Stimulated activated effector memory CD8-positive, alpha-beta T cell treated with anti-CD3 and anti-CD28 coated beads, Interleukin-12 subunit alpha, Interleukin-12 subunit beta, amount 100 ng/mL, for 72 hours (primary cell): ENCODE measurements around the gene TEKT1.
"Not testable (repeated sequence)": the region's sequence is repeated elsewhere in the genome, so short reads cannot be mapped to it uniquely, and the experiment has no call there.

Experiments used
- ATAC-seq: fragments of 150-1000 bp; cut with Tn5 transposase; 2 replicates; pipeline ENCODE4 v1.10.0; 2021
- DNase-seq, 2 donors: peaks; one replicate each; pipeline ENCODE4 v3.0.0; 2021 to 2022; ENCODE audit warnings: low spot score in 2 of 2
- H3K27ac Mint-ChIP-seq: one replicate; pipeline ENCODE4 v1.8.0; 2022; ENCODE audit warnings: mild to moderate bottlenecking, mixed read lengths
- H3K36me3 Mint-ChIP-seq: one replicate; pipeline ENCODE4 v1.8.0; 2022; ENCODE audit warnings: mild to moderate bottlenecking, mixed read lengths
- H3K4me1 Mint-ChIP-seq: one replicate; pipeline ENCODE4 v1.8.0; 2022; ENCODE audit warnings: mixed read lengths
- H3K4me3 Mint-ChIP-seq: one replicate; pipeline ENCODE4 v1.8.0; 2022; ENCODE audit warnings: mild to moderate bottlenecking, mixed read lengths
- H3K9me3 Mint-ChIP-seq: one replicate; pipeline ENCODE4 v1.8.0; 2022; ENCODE audit warnings: mixed read lengths

Gene TEKT1

DNA sequence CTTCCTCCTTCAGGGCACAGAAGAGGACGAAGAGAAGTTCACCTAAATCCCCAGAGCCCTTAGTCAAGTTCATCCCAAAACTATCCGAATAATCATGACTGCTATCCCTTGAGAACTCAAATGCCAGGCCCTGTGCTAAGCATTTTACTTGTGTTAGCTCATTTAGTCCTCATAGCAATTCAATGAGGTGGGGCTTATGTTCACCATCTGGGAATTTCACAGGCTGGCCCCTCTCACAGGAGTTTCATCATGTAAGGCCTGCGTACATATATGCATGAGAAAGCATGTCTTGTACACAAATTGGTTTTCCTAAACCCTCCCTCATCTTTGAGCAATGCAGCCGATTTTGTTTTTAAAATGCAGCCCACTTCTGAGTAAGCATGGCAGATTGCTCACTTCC is 12.9 kb upstream of the TEKT1 start:
- H3K9me3 Mint-ChIP-seq, DNase-seq, H3K4me1 Mint-ChIP-seq, H3K4me3 Mint-ChIP-seq, H3K27ac Mint-ChIP-seq, ATAC-seq, H3K36me3 Mint-ChIP-seq: not testable (repeated sequence)

DNA sequence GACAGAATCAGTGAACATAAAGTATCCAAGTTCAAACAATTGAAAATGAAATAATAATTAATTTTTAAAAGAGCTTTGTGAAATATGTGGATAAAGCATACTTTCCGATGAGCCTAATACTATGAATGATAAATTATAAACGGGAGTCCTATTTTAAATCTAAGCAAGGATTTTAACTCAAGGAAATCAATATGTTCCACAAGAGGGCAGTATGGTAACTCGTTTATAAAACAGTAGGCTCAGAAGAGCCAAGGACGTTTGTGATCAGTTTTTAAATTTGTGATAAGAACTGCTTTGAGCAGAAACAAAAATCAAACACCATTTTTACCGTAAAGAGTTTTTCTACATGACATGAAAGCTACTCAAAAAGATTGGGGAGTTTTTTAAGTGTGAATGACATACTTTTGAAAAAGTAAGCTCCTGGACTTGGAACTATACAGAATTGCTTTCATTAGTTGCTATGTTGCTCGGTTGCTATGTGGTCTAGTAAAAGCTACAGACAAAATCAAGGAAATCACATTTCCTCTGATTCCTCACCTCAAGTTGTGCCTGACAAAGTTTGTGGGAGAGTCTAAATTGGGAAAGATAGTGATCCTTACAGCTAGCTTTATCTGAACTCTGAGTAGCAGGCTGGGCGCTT is 11.8 kb upstream of the TEKT1 start:
- peaks cover 6% of the 10 kb centered on the region for H3K4me1 Mint-ChIP-seq
- no peak for DNase-seq
- no peak for ATAC-seq

DNA sequence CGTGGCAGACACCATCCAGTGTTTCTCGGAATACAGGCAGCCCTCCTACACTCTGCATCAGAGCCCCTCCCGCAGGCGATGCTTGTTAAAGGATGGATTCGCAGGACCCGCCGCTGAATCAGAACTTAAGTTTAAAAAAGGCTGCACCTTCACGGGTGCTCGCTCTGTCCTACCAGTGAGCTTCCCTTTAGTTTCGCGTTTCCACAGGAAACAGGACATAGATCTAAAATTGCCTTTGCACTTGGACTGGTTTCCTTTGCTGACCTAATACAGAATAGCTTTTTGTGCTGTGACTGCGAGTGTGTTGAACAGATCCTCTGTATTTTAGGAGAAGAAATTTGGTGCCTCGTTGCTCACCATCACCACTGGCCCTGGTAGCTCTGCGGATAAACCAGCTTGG is 10.2 kb upstream of the TEKT1 start:
- H3K4me3 Mint-ChIP-seq, H3K27ac Mint-ChIP-seq, H3K9me3 Mint-ChIP-seq, ATAC-seq, H3K4me1 Mint-ChIP-seq, DNase-seq, H3K36me3 Mint-ChIP-seq: not testable (repeated sequence)

More for the DNA sequence above, 11.8 kb upstream of the TEKT1 start:
- Mint-ChIP-seq H3K27ac (no peak overlapping the region), H3K9me3 (no peaks in the 10 kb centered on the region), H3K36me3 (no peaks in the 10 kb centered on the region), H3K4me3 (no peak overlapping the region)

DNA sequence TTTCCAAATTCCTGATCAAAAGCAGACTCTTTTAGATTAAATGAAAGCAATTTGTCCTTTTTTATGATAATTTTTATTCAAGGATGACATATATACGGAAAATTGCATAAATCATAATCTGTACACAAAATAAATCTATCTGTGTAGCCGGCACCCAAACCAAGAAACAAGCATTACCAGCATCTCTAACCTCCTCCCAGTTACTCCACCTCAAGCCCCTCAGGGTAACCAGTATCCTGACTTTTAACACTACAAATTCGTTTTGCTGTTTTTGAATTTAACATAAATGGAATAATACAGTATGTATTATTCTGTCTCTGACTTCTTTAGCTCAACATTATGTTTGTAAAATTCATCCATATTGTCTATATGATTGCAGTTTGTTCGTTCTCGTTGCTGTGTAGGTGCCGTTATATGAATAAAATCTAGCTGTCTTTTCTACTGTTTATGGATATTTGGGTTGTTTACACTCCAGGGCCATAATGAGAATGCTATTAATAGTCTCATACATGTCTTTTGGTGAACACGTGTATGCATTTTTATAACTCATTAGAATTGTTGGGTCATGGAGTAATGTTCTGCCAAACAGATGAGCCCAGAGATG is 1.0 kb downstream of the TEKT1 start:
- Mint-ChIP-seq H3K9me3 (no peaks in the 10 kb centered on the region), H3K4me3 (no peak overlapping the region), H3K4me1 (peaks cover 12% of the 10 kb centered on the region), H3K36me3 (no peaks in the 10 kb centered on the region), H3K27ac (peak overlapping the region; percentile 11)
- ATAC-seq (no peak), DNase-seq (no peak)

DNA sequence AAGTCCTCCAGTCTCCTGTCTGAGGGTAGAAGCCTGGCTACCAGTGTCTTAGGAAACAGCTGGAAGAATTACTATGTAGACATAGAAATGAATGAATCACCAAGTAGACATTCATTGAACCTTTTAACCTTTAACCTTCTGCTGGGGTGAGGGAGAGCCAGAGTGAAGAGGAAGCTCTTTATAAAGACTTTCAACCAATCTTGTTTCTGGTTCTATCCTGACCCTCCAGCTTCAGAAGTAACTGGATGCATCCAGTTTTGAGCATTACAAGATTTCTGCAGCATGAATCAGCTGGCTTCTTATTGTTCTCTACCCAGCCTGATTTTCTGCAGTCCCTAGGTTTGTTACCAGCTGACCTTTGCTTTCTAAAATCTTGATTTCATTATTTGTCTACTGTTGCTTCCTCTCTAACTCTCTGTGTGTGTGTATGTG is 8.5 kb downstream of the TEKT1 start:
- no peak for DNase-seq
- no peaks in the 10 kb centered on the region for H3K9me3 Mint-ChIP-seq
- no peak overlapping the region for H3K4me3 Mint-ChIP-seq
- no peaks in the 10 kb centered on the region for H3K36me3 Mint-ChIP-seq
- H3K4me1 Mint-ChIP-seq = no peaks in the 10 kb centered on the region
- peak; percentile 67 for ATAC-seq
- H3K27ac Mint-ChIP-seq = no peak overlapping the region

DNA sequence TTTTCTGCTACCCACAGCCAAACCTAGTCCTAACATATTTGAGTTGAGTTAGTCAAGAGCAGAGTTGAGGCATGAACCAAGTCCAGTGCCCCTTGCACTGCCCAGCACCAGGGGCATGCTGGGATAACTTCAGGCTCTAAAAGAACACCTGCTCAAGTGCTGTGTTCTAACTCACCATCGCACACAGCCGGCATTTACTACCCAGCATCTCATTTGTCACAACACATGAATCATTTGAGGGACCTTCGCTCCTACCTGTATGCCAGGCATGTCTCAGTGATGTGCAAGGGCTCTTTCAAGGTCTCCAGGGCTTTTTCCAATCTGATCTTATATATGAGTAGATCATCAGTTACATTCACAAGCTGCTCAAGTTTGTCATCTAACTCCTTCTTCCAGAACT is 12.6 kb downstream of the TEKT1 start:
- no peaks in the 10 kb centered on the region for H3K36me3 Mint-ChIP-seq
- ATAC-seq (no peak), DNase-seq (no peak)
- no peaks in the 10 kb centered on the region for H3K4me1 Mint-ChIP-seq
- H3K27ac Mint-ChIP-seq = no peak overlapping the region
- no peak overlapping the region for H3K4me3 Mint-ChIP-seq
- H3K9me3 Mint-ChIP-seq = no peaks in the 10 kb centered on the region

DNA sequence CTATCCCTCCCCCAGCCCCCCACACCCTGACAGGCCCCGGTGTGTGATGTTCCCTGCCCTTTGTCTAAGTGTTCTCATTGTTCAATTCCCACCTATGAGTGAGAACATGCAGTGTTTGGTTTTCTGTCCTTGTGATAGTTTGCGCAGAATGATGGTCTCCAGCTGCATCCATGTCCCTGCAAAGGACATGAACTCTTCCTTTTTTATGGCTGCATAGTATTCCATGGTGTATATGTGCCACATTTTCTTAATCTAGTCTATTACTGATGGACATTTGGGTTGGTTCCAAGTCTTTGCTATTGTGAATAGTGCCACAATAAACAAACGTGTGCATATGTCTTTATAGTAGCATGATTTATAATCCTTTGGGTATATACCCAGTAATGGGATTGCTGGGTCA is 15.2 kb downstream of the TEKT1 start:
- H3K36me3 Mint-ChIP-seq, DNase-seq, H3K9me3 Mint-ChIP-seq, H3K4me3 Mint-ChIP-seq, H3K27ac Mint-ChIP-seq, H3K4me1 Mint-ChIP-seq, ATAC-seq: not testable (repeated sequence)

DNA sequence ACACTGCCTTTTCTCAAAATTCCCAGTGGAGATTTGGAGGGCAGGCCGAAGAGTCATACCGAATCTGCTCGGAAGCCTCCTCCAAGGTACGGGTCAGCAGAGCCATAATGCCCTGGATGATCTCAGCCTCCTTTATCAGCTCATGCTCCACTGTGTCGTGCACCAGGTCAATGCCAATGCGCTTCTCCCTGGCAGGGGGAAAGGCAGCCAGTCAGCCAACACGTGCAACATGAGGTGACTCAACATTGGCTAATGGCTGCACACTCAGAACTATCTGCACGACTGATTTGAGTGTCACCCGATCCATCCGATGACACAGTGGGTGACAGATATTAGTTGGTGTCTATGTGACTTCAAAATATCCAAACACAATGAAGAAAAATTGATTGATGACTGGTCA is 15.8 kb downstream of the TEKT1 start:
- H3K36me3 Mint-ChIP-seq = no peaks in the 10 kb centered on the region
- H3K27ac Mint-ChIP-seq = no peak overlapping the region
- no peaks in the 10 kb centered on the region for H3K4me1 Mint-ChIP-seq
- ATAC-seq = peak; percentile 67
- DNase-seq = no peak
- no peak overlapping the region for H3K4me3 Mint-ChIP-seq
- H3K9me3 Mint-ChIP-seq = no peaks in the 10 kb centered on the region

DNA sequence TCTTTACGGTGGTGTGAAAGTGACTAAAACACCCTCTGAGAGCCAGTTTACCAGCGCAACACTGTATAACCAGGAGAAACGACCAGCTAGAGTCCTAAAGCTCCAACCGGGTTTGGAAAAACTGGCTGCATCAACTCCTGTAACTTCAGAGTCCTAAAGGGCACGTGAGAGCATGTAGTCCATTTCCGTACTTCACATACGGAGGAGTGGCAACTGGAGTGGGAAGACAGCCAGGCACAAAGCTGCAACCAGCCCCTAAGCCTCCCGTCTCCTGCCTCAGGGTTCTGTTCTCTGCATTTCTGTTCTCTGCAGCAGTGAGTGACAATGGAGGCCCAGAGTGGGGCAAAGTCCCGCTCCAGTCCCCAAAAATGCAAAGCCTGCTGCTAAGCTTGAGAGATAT is 19.2 kb downstream of the TEKT1 start:
- H3K4me3 Mint-ChIP-seq = no peak overlapping the region
- H3K4me1 Mint-ChIP-seq = no peaks in the 10 kb centered on the region
- ATAC-seq = no peak

DNA sequence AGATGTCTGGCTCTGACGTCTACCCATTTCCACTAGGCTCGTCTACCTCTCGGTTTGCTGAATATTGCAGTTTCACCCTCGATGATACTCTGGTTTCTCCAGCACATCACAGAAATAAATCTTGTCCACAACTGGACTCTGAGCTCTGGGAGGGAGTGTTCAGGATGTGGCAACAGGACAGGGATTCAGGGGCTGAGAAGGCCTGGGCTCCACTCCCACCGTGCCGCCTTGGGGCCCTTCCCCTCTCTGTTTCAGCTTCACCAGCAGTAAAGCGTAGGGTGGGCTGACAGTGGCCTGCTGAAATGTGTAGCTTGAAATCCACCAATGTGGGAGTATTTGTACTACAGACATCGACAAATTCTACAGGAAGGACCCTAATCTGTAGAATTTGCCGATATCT is 20.0 kb downstream of the TEKT1 start:
- DNase-seq (no peak), ATAC-seq (no peak)
- Mint-ChIP-seq H3K4me1 (no peaks in the 10 kb centered on the region), H3K4me3 (no peak overlapping the region), H3K27ac (no peak overlapping the region), H3K36me3 (no peaks in the 10 kb centered on the region), H3K9me3 (no peaks in the 10 kb centered on the region)

More for the DNA sequence above, 19.2 kb downstream of the TEKT1 start:
- no peaks in the 10 kb centered on the region for H3K9me3 Mint-ChIP-seq
- no peaks in the 10 kb centered on the region for H3K36me3 Mint-ChIP-seq
- no peak for DNase-seq
- H3K27ac Mint-ChIP-seq = no peak overlapping the region

DNA sequence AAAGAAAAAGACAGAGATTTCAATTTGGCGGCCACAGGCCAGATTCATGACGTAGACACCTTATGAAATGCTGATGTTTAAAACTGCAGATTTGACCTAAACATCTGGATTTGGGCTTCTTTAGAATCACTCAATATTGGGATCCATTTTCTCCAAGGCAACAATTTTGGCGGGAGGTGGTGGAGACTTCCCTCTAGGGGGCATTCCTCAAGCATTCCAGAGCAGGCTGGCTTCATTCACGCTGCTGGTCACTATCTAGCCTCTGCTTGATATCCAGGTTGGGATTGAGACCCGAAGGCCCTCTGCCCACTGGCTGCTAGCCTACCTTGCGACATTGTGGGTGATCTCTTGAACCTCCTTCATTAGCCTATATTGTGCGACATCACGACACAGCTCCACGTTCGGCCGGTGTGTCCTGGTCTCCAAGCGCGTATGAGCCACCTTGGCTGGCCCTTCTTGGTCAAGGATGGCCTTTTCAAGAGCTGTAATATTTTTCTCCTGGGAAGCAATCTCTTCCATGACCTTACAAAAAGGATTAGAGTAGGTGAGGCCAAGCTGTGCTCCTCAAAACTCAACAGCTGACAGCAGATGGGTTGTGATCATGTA is 31.0 kb downstream of the TEKT1 start:
- no peak overlapping the region for H3K4me3 Mint-ChIP-seq
- H3K36me3 Mint-ChIP-seq = no peaks in the 10 kb centered on the region
- no peak overlapping the region for H3K27ac Mint-ChIP-seq
- no peaks in the 10 kb centered on the region for H3K9me3 Mint-ChIP-seq
- ATAC-seq = no peak
- no peaks in the 10 kb centered on the region for H3K4me1 Mint-ChIP-seq
- no peak for DNase-seq

DNA sequence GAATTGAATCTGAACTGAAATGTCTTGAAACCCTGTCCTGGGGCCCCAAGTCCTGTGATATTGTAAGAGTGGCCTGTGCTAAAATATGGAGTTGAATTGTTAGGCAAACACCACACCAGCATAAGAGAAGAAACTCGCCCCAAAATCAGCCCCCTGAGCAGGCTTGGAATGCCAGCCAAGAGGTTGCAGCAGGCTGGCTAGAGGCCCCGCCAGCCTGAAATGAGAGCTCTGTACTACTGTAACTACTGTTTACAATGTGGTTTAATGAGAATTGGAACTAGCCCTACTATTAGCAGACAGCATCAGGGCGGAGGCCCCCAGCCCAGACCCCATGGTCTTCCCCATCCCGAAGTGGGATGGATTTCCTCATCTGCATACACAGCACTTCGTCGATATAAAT is 31.8 kb downstream of the TEKT1 start:
- no peak for ATAC-seq
- Mint-ChIP-seq H3K9me3 (no peaks in the 10 kb centered on the region), H3K36me3 (no peaks in the 10 kb centered on the region), H3K4me3 (no peak overlapping the region), H3K4me1 (no peaks in the 10 kb centered on the region), H3K27ac (no peak overlapping the region)
- DNase-seq = no peak

DNA sequence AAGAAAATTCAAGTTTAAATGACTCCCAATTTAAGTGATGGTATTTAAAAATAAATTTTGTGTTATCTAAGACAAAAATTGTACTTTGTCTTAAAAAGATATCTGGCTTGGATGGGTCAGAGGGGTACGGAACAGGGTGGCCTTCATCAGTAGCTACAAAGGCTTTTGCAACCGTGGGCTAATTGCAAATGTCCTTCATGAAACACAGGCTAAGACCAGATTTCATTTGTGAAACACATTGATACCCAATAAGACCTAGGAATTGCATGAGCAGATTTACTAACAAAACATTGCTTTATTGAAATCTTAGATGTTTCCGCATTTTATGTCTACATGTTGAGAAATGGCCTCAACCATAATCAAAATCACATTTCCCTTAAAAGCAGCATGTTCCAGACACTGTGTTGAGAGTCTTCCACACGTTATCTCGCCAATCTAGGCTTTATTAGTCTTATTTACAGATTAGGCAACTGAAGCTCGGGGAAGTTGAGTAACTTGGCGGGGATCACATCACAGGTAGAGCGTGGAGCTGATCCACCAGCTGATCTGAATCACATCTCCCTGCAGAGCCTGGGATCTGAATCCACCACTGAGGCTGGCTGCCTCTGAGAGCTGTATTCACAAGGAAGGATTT is 33.7 kb downstream of the TEKT1 start:
- H3K36me3 Mint-ChIP-seq = no peaks in the 10 kb centered on the region
- no peaks in the 10 kb centered on the region for H3K9me3 Mint-ChIP-seq
- DNase-seq (no peak), ATAC-seq (no peak)
- no peak overlapping the region for H3K27ac Mint-ChIP-seq
- no peak overlapping the region for H3K4me3 Mint-ChIP-seq
- H3K4me1 Mint-ChIP-seq = peaks cover 5% of the 10 kb centered on the region

DNA sequence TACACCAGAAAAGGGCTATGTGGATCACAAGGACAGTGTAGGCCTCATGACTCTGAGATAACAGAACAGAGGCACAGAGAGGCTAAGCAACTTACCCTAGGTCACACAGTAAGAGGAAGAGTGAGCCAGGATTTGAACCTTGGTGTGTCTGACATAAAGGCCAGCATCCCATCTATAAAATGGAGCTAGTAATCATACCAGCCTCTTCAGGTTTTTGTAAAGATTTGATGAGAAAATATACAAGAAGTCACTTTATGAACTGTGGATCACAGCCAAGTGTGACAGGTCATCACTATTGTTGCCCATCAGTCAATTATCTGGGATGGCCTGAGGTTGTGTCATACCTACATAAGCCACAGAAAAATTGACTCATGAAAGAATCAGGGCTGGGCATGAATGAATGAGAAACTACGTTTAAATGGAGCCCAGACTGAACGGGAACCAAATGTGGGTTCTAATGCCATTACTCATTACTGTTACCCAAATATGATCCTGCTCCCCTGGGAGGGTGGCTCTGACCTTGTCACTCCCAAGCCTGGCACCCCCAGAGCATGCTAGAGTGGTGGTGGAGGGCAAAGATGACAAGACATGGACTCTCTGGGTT is 34.5 kb downstream of the TEKT1 start:
- Mint-ChIP-seq H3K9me3 (no peaks in the 10 kb centered on the region), H3K36me3 (no peaks in the 10 kb centered on the region), H3K4me1 (peaks cover 5% of the 10 kb centered on the region), H3K27ac (no peak overlapping the region), H3K4me3 (no peak overlapping the region)
- ATAC-seq = peak; percentile 59
- no peak for DNase-seq

DNA sequence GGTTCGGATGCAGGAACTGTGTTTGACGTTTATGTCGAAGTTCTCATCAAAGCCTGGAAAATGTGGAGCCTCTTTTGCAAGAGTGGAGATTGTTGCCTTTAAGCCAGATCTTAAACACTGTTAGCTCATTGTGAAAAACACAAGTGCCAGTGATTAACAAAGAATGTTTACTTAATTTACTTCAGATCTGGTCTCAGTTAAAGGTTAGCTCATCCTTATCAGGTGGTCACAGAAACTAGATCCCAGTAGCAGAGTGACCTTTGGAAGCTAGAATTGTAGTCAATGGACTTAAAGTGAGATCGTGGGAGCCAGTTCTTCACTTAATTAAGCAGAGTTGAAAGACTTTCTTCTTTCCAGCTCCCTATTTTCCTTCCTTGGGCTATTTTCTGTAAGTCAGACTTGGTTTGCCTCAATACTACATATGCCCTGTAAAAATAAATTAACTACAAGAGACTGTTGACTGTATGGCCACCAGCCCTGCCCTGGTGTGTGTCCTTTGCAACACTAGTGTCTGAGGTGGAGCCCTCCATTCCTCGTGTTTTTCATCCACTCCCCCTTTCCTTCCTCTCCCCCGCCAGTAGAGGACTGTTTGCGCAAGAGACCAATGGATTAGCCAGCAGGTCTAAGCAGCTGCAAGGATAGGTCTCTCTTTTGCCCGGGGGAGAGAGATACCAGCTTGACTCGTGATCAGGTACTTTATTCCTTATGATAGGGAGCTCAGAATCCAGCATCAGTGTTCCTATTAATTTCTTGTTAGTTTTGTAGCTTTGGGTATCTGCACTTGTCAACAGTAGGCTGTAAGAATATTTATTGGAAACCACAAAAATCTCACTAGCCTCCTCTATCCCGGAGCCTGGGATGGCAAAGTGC is 35.3 kb downstream of the TEKT1 start:
- DNase-seq (no peak), ATAC-seq (no peak)
- Mint-ChIP-seq H3K4me1 (peaks cover 5% of the 10 kb centered on the region), H3K36me3 (no peaks in the 10 kb centered on the region), H3K4me3 (no peak overlapping the region), H3K9me3 (no peaks in the 10 kb centered on the region), H3K27ac (no peak overlapping the region)
